GM19043 (cell line): Measurements from ENCODE around the gene ARID1B.

Experiments
- ATAC-seq: cut with Tn5 transposase; IDR thresholded peaks from one replicate; pipeline ENCODE4 v1.9.1; 2021; ENCODE audit warnings: low read depth; ENCODE audit not compliant: unreplicated experiment

The ARID1B gene

GRCh38 chr6:156953127-156953478 lies 175.9 kb downstream of the ARID1B start:
- no peak for ATAC-seq

- no peak for ATAC-seq
Observed at GRCh38 chr6:156953479-156954146, 176.4 kb downstream of the ARID1B start.

- no peak for ATAC-seq
Observed at GRCh38 chr6:156954191-156954590, 177.0 kb downstream of the ARID1B start.

- no peak for ATAC-seq
Observed at GRCh38 chr6:156954816-156955215, 177.6 kb downstream of the ARID1B start.

GRCh38 chr6:156955494-156956183 lies 178.5 kb downstream of the ARID1B start:
- no peak for ATAC-seq

- no peak for ATAC-seq
Observed at GRCh38 chr6:156956286-156956685, 179.1 kb downstream of the ARID1B start.

GRCh38 chr6:156957931-156958547 lies 180.9 kb downstream of the ARID1B start:
- ATAC-seq, result peak; percentile 60

- ATAC-seq, result no peak
Observed at GRCh38 chr6:156960525-156960924, 183.3 kb downstream of the ARID1B start.

- ATAC-seq, result no peak
Observed at GRCh38 chr6:156961282-156961892, 184.2 kb downstream of the ARID1B start.

GRCh38 chr6:156963712-156964700 lies 186.8 kb downstream of the ARID1B start:
- ATAC-seq, result no peak

- ATAC-seq, result no peak
Observed at GRCh38 chr6:156967852-156968251, 190.7 kb downstream of the ARID1B start.

- no peak for ATAC-seq
Observed at GRCh38 chr6:156969233-156969632, 192.1 kb downstream of the ARID1B start.

- ATAC-seq, result no peak
Observed at GRCh38 chr6:156970595-156971112, 193.5 kb downstream of the ARID1B start.

GRCh38 chr6:156971153-156971885 lies 194.1 kb downstream of the ARID1B start:
- no peak for ATAC-seq

GRCh38 chr6:156972145-156972544 lies 195.0 kb downstream of the ARID1B start:
- no peak for ATAC-seq

- ATAC-seq, result no peak
Observed at GRCh38 chr6:156974830-156975261, 197.7 kb downstream of the ARID1B start.

- no peak for ATAC-seq
Observed at GRCh38 chr6:156975414-156975813, 198.2 kb downstream of the ARID1B start.

- ATAC-seq, result no peak
Observed at GRCh38 chr6:156976216-156977127, 199.3 kb downstream of the ARID1B start.
